Ishikawa (cell line): ENCODE results near the gene ISL2.

Experiments used
- CEBPB ChIP-seq: IDR thresholded peaks from 2 replicates; pipeline ENCODE4 v1.6.1; 2012
- CREB1 ChIP-seq: IDR thresholded peaks from 2 replicates; pipeline ENCODE4 v1.6.1; 2012; ENCODE audit warnings: low read depth
- EGR1 ChIP-seq: IDR thresholded peaks from 2 replicates; pipeline ENCODE4 v1.6.1; 2012
- EP300 ChIP-seq: IDR thresholded peaks from 2 replicates; pipeline ENCODE4 v1.6.1; 2012; ENCODE audit warnings: borderline replicate concordance
- FOXM1 ChIP-seq: IDR thresholded peaks from 2 replicates; pipeline ENCODE4 v1.6.1; 2012; ENCODE audit warnings: low read depth, borderline replicate concordance
- NFIC ChIP-seq: IDR thresholded peaks from 2 replicates; pipeline ENCODE4 v1.6.1; 2012
- RAD21 ChIP-seq: IDR thresholded peaks from 2 replicates; pipeline ENCODE4 v1.6.1; 2012; ENCODE audit warnings: low read depth
- TAF1 ChIP-seq: IDR thresholded peaks from 2 replicates; pipeline ENCODE4 v1.6.1; 2012; ENCODE audit warnings: low read depth, mild to moderate bottlenecking
- TCF12 ChIP-seq: IDR thresholded peaks from 2 replicates; pipeline ENCODE4 v1.6.1; 2012; ENCODE audit warnings: low read depth
- TEAD4 ChIP-seq: IDR thresholded peaks from 2 replicates; pipeline ENCODE4 v1.6.1; 2012
- USF1 ChIP-seq: IDR thresholded peaks from 2 replicates; pipeline ENCODE4 v1.6.1; 2012
- YY1 ChIP-seq: IDR thresholded peaks from 2 replicates; pipeline ENCODE4 v1.6.1; 2012; ENCODE audit warnings: low read depth
- ZBTB7A ChIP-seq: IDR thresholded peaks from 2 replicates; pipeline ENCODE4 v1.6.1; 2012; ENCODE audit warnings: low read depth
- TF ChIP-seq, protein P1 (sequence below): IDR thresholded peaks from 2 replicates; pipeline ENCODE4 v1.6.1; 2012
- TF ChIP-seq, protein P2 (sequence below): IDR thresholded peaks from 2 replicates; pipeline ENCODE4 v1.6.1; 2012; ENCODE audit warnings: low read depth, mild to moderate bottlenecking

The ISL2 gene

GRCh38 chr15:76358453-76358852, 21.9 kb downstream of the ISL2 start:
- no peak for TF ChIP-seq ZBTB7A
- no peak for TF ChIP-seq YY1
- TF ChIP-seq, protein P1, sequence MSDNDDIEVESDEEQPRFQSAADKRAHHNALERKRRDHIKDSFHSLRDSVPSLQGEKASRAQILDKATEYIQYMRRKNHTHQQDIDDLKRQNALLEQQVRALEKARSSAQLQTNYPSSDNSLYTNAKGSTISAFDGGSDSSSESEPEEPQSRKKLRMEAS: no peak
- TF ChIP-seq CREB1: no peak
- TF ChIP-seq TEAD4: no peak
- no peak for TF ChIP-seq USF1
- TF ChIP-seq CEBPB: no peak
- no peak for TF ChIP-seq FOXM1
- no peak for TF ChIP-seq TCF12
- TF ChIP-seq EGR1: no peak
- TF ChIP-seq, protein P2, sequence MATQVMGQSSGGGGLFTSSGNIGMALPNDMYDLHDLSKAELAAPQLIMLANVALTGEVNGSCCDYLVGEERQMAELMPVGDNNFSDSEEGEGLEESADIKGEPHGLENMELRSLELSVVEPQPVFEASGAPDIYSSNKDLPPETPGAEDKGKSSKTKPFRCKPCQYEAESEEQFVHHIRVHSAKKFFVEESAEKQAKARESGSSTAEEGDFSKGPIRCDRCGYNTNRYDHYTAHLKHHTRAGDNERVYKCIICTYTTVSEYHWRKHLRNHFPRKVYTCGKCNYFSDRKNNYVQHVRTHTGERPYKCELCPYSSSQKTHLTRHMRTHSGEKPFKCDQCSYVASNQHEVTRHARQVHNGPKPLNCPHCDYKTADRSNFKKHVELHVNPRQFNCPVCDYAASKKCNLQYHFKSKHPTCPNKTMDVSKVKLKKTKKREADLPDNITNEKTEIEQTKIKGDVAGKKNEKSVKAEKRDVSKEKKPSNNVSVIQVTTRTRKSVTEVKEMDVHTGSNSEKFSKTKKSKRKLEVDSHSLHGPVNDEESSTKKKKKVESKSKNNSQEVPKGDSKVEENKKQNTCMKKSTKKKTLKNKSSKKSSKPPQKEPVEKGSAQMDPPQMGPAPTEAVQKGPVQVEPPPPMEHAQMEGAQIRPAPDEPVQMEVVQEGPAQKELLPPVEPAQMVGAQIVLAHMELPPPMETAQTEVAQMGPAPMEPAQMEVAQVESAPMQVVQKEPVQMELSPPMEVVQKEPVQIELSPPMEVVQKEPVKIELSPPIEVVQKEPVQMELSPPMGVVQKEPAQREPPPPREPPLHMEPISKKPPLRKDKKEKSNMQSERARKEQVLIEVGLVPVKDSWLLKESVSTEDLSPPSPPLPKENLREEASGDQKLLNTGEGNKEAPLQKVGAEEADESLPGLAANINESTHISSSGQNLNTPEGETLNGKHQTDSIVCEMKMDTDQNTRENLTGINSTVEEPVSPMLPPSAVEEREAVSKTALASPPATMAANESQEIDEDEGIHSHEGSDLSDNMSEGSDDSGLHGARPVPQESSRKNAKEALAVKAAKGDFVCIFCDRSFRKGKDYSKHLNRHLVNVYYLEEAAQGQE: no peak
- no peak for TF ChIP-seq EP300
- no peak for TF ChIP-seq NFIC
- TF ChIP-seq RAD21: no peak
- no peak for TF ChIP-seq TAF1

DNA sequence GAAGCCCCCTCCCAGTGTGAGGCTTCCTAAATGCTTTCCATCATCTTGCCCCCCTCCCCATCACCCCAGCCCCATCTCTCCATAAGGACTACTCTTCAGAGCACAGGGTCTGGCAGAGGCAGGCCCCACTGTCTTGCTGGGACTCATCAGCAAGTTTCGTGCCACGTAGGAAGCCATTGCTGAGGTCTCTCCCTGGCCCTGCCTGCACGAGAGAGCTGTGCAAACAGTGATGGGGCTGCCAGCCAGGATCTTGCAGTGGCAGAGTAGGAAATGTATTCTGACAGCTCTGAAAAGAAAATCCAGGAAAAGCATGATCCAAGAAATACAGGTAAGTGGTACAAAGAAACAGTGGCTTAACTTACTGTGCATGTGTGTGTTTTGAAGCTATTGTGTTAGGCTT, 22.6 kb downstream of the ISL2 start:
- TF ChIP-seq EP300 (no peak), NFIC (no peak), TCF12 (no peak), CREB1 (no peak), YY1 (no peak), TEAD4 (no peak), USF1 (no peak), TAF1 (no peak), CEBPB (no peak), FOXM1 (no peak), RAD21 (no peak)
- TF ChIP-seq, protein P2: no peak
- TF ChIP-seq, protein P1: no peak

- TF ChIP-seq RAD21: no peak
- no peak for TF ChIP-seq USF1
- TF ChIP-seq EP300: no peak
These were observed 23.8 kb downstream of the ISL2 start for GRCh38 chr15:76360416-76360815.

DNA sequence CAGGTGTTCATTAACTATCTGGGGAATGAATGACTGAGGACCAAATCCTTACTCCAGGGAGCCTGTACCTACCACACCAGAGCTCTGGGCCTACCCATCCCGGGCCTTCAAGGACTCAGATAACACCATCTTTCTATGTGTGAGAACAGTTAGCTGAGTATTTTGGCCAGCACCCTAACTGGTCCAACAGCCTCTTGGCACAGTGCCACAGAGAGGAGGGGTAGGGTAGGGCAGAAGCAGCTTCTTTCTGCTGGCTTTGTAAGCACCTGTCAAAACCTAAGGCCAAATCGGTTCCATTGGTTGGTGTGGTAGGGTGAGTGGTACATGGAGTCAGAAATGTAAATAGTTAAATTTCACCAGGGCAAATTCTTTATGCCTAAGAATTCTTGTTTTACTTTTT, 26.7 kb downstream of the ISL2 start:
- peak; percentile 70 for TF ChIP-seq NFIC
- TF ChIP-seq YY1: no peak
- TF ChIP-seq, protein P2: no peak
- TF ChIP-seq USF1: no peak
